Measurements from ENCODE around the gene LAMA3. TPM values are rescaled to one million over a fixed set of nuclear protein-coding genes. Genes with fewer than 3 reads are reported as not detected.
A peak's percentile ranks its signal among the peaks of the same experiment; 100 is the strongest.

LAMA3 gene
- total RNA-seq, 4 donors from 2014 or later: 46.3 to 80.6 (median 67.1) TPM

DNA sequence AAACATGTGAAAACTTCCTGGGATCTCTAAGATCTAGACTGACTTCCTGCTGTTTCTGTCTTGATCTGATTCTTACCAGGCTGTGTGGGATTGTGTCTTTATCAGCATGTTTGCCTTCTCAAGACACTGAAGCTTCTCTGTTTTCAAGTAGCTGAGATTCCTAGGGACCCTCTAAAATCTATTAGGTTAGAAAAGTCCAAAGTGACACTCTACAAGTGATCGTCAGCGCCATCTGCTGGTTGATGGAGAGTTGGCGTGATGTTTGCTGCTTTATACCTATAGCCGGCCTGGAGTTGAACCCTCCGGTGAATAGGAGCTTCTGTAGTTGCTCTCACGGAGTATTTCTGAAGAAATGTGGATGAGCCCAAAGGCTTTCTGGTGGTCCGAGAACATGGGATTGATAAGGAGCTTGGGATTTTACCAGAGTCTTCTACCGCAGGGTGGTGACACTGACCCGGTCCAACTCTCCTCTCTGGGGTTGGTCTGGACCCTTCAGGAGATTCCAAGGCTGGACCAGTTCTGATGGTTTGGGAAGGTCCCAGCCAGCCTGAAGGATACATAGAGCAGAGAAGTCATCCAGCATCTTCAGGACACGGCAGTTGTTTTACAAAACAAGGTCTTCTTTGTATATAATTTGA, 229.3 kb downstream of the LAMA3 start:
- Histone ChIP-seq H3K4me3 (no peak overlapping the region), H3K9me3 (no peaks in the 10 kb centered on the region), H3K27me3 (no peaks in the 10 kb centered on the region), H3K27ac (peak overlapping the region in 1 of 4 donors; percentile 22), H3K36me3 (peaks cover 0 to 57% (median 0%) of the 10 kb centered on the region in 3 donors), H3K4me1 (peaks cover 0 to 5% (median 0%) of the 10 kb centered on the region in 4 donors)
- DNase-seq (ENCODE audit: low spot score in 2 of 2): peak; percentile 83 to 95
- WGBS, 2 donors: 34 to 36% methylated on average over 10 of the region's 10 CpGs
- TF ChIP-seq CTCF (IDR thresholded peaks at IDR 0.05) (peak; percentile 73 to 83 (median 79)), EP300 (IDR thresholded peaks at IDR 0.05) (peak in 1 of 2 donors; percentile 10), POLR2A (IDR thresholded peaks at IDR 0.05) (no peak)

DNA sequence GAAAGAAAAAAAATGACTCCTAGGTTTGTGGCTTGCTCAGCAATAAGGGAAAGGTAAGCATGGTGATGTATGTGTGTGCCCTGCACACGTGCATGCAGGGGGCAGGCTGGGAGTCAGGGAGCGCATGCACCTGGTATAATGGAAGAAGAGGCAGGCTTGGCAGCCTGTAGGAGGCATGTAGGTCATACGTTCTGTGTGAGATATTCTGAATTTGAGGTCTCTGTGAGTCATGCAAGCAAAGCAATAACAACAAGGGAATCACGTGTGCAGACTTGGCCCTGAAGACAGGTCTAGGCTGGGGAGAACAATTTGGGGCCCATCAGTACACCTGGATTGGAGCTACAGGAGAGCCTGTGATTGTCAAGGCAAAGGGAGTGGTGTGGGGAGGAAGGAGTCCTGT, 230.8 kb downstream of the LAMA3 start:
- Histone ChIP-seq H3K4me3 (no peak overlapping the region), H3K36me3 (peaks cover 0 to 49% (median 0%) of the 10 kb centered on the region in 3 donors), H3K27ac (no peak overlapping the region), H3K9me3 (no peaks in the 10 kb centered on the region), H3K27me3 (no peaks in the 10 kb centered on the region), H3K4me1 (peaks cover 0 to 5% (median 0%) of the 10 kb centered on the region in 4 donors)
- no peak for DNase-seq (ENCODE audit: low spot score in 2 of 2)
- WGBS, 2 donors: 84 to 91% methylated on average over 4 of the region's 4 CpGs
- TF ChIP-seq CTCF (IDR thresholded peaks at IDR 0.05) (no peak), EP300 (IDR thresholded peaks at IDR 0.05) (no peak), POLR2A (IDR thresholded peaks at IDR 0.05) (no peak)

DNA sequence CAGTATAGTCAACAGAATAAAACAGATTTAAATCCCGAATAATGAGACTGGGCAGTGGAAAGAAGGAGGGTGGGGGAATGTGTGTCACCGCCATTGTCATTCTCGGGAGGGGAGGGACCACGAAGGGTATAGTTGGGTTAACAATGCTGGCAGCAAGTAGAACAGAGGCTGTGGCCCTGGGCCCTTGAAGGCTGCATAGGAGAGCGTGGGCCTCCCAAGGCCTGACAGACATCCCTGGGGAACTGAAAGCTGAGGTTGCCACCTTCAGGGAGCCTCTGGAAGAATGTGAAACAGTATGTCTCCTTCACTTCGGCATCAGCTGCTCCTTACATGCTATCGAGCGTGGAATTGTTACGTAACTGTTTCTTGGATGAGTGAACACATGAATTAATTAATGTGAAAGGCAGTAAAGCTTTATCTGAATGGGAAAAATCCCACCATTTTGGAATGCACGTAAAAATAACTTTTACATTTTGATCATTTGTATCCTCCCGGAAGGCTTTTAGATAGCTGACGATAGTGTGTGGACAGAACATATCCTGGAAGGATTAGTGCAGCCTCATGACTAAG, 232.5 kb downstream of the LAMA3 start:
- no peak for TF ChIP-seq EP300 (IDR thresholded peaks at IDR 0.05)
- TF ChIP-seq POLR2A (IDR thresholded peaks at IDR 0.05): no peak
- TF ChIP-seq CTCF (IDR thresholded peaks at IDR 0.05): no peak
- 87 to 91% methylated on average over 12 of the region's 12 CpGs for WGBS, 2 donors
- H3K4me1 ChIP-seq: peaks cover 0 to 5% (median 0%) of the 10 kb centered on the region in 4 donors

GRCh38 chr18:23922939-23923338, 233.7 kb downstream of the LAMA3 start:
- 90 to 93% methylated on average over 1 of the region's 1 CpG for WGBS, 2 donors
- no peak for TF ChIP-seq CTCF (IDR thresholded peaks at IDR 0.05)
- TF ChIP-seq EP300 (IDR thresholded peaks at IDR 0.05): no peak
- no peak for TF ChIP-seq POLR2A (IDR thresholded peaks at IDR 0.05)
- no peaks in the 10 kb centered on the region for H3K9me3 ChIP-seq
- peaks cover 0 to 5% (median 0%) of the 10 kb centered on the region in 4 donors for H3K4me1 ChIP-seq
- peaks cover 0 to 37% (median 0%) of the 10 kb centered on the region in 3 donors for H3K36me3 ChIP-seq
- no peak for DNase-seq (ENCODE audit: low spot score in 2 of 2)
- H3K4me3 ChIP-seq: no peak overlapping the region
- H3K27ac ChIP-seq: no peak overlapping the region
- H3K27me3 ChIP-seq: no peaks in the 10 kb centered on the region

More for the DNA sequence above, 232.5 kb downstream of the LAMA3 start:
- Histone ChIP-seq H3K27ac (no peak overlapping the region), H3K36me3 (peaks cover 0 to 39% (median 0%) of the 10 kb centered on the region in 3 donors), H3K27me3 (no peaks in the 10 kb centered on the region), H3K9me3 (no peaks in the 10 kb centered on the region), H3K4me3 (no peak overlapping the region)
- DNase-seq (ENCODE audit: low spot score in 2 of 2): no peak

- peaks cover 0 to 51% (median 0%) of the 10 kb centered on the region in 3 donors for H3K36me3 ChIP-seq
- TF ChIP-seq POLR2A (IDR thresholded peaks at IDR 0.05) (no peak), CTCF (IDR thresholded peaks at IDR 0.05) (no peak), EP300 (IDR thresholded peaks at IDR 0.05) (no peak)
Observed at GRCh38 chr18:23924813-23925212, 235.6 kb downstream of the LAMA3 start.

More at GRCh38 chr18:23924813-23925212, 235.6 kb downstream of the LAMA3 start:
- H3K4me1 ChIP-seq: no peaks in the 10 kb centered on the region
- DNase-seq (ENCODE audit: low spot score in 2 of 2): no peak
- no peak overlapping the region for H3K27ac ChIP-seq
- no peak overlapping the region for H3K4me3 ChIP-seq
- no peaks in the 10 kb centered on the region for H3K27me3 ChIP-seq
- 100% methylated on average over 1 of the region's 1 CpG for WGBS, 2 donors
- no peaks in the 10 kb centered on the region for H3K9me3 ChIP-seq

Data from tibial nerve (tissue), 4 donors.